Stimulated activated naive B cell treated with anti-CD40 and anti-IgM and Interleukin-4, amounts not matched to agents 10 μg/mL and 1 μg/mL and 100 μg/mL, for 72 hours (primary cell): Measurements from ENCODE around the gene KIAA1958.

Experiments
- ATAC-seq, 2 donors: fragments of 150-1000 bp; cut with Tn5 transposase; replicated peaks; 2 replicates each; pipeline ENCODE4 v1.10.0; 2021; ENCODE audit warnings: moderate library complexity in 1 of 2
- DNase-seq: peaks from one replicate; pipeline ENCODE4 v3.0.0; 2021
- H3K27ac Mint-ChIP-seq: one replicate; pipeline ENCODE4 v1.8.0; 2022; ENCODE audit warnings: mild to moderate bottlenecking, mixed read lengths
- H3K27me3 Mint-ChIP-seq, 2 donors: one replicate each; pipeline ENCODE4 v1.8.0; 2022; ENCODE audit warnings: mixed read lengths in 2 of 2
- H3K36me3 Mint-ChIP-seq, 2 donors: one replicate each; pipeline ENCODE4 v1.8.0; 2022; ENCODE audit warnings: mixed read lengths in 2 of 2, mild to moderate bottlenecking in 1 of 2
- H3K4me1 Mint-ChIP-seq, 2 donors: one replicate each; pipeline ENCODE4 v1.8.0; 2022; ENCODE audit warnings: mixed read lengths in 2 of 2, mild to moderate bottlenecking in 1 of 2
- H3K4me3 Mint-ChIP-seq, 2 donors: one replicate each; pipeline ENCODE4 v1.8.0; 2022; ENCODE audit warnings: mild to moderate bottlenecking in 2 of 2, mixed read lengths in 2 of 2, moderate library complexity in 1 of 2
- H3K9me3 Mint-ChIP-seq, 2 donors: one replicate each; pipeline ENCODE4 v1.8.0; 2022; ENCODE audit warnings: mixed read lengths in 2 of 2, mild to moderate bottlenecking in 1 of 2

KIAA1958 gene

GRCh38 chr9:112548051-112548440 lies 61.4 kb downstream of the KIAA1958 start:
- DNase-seq, result no peak
- H3K9me3 Mint-ChIP-seq, result no peaks in the 10 kb centered on the region
- no peaks in the 10 kb centered on the region for H3K36me3 Mint-ChIP-seq
- no peaks in the 10 kb centered on the region for H3K27me3 Mint-ChIP-seq
- no peak overlapping the region for H3K27ac Mint-ChIP-seq
- H3K4me1 Mint-ChIP-seq, result peaks cover 17 to 30% of the 10 kb centered on the region in 2 donors
- no peak overlapping the region for H3K4me3 Mint-ChIP-seq
- ATAC-seq, result no peak

GRCh38 chr9:112548836-112549595 lies 62.4 kb downstream of the KIAA1958 start:
- DNase-seq, result no peak
- no peak for ATAC-seq
- Mint-ChIP-seq H3K27ac (no peak overlapping the region), H3K36me3 (no peaks in the 10 kb centered on the region), H3K27me3 (no peaks in the 10 kb centered on the region), H3K4me3 (no peak overlapping the region), H3K4me1 (peaks cover 17 to 30% of the 10 kb centered on the region in 2 donors), H3K9me3 (no peaks in the 10 kb centered on the region)

GRCh38 chr9:112550531-112550930 lies 63.9 kb downstream of the KIAA1958 start:
- Mint-ChIP-seq H3K36me3 (peaks cover 3 to 4% of the 10 kb centered on the region in 2 donors), H3K27ac (no peak overlapping the region), H3K9me3 (no peaks in the 10 kb centered on the region), H3K4me1 (peaks cover 17 to 30% of the 10 kb centered on the region in 2 donors), H3K27me3 (no peaks in the 10 kb centered on the region), H3K4me3 (no peak overlapping the region)
- DNase-seq (no peak), ATAC-seq (no peak)

- H3K27ac Mint-ChIP-seq, result no peak overlapping the region
- peaks cover 12 to 21% of the 10 kb centered on the region in 2 donors for H3K4me1 Mint-ChIP-seq
These were observed 65.0 kb downstream of the KIAA1958 start for GRCh38 chr9:112551641-112552040.

GRCh38 chr9:112552229-112553056 lies 65.8 kb downstream of the KIAA1958 start:
- Mint-ChIP-seq H3K36me3 (peaks cover 3 to 5% of the 10 kb centered on the region in 2 donors), H3K27ac (no peak overlapping the region)

More at GRCh38 chr9:112551641-112552040, 65.0 kb downstream of the KIAA1958 start:
- DNase-seq, result no peak
- Mint-ChIP-seq H3K36me3 (peaks cover 3 to 5% of the 10 kb centered on the region in 2 donors), H3K9me3 (no peaks in the 10 kb centered on the region), H3K27me3 (no peaks in the 10 kb centered on the region), H3K4me3 (no peak overlapping the region)
- ATAC-seq, result no peak

GRCh38 chr9:112553256-112553826 lies 66.7 kb downstream of the KIAA1958 start:
- DNase-seq (no peak), ATAC-seq (no peak)
- no peaks in the 10 kb centered on the region for H3K27me3 Mint-ChIP-seq
- H3K4me1 Mint-ChIP-seq, result peaks cover 11 to 18% of the 10 kb centered on the region in 2 donors
- no peaks in the 10 kb centered on the region for H3K9me3 Mint-ChIP-seq
- peaks cover 3 to 5% of the 10 kb centered on the region in 2 donors for H3K36me3 Mint-ChIP-seq
- peak overlapping the region; percentile 59 for H3K27ac Mint-ChIP-seq
- no peak overlapping the region for H3K4me3 Mint-ChIP-seq

More at GRCh38 chr9:112552229-112553056, 65.8 kb downstream of the KIAA1958 start:
- Mint-ChIP-seq H3K4me1 (peaks cover 11 to 21% of the 10 kb centered on the region in 2 donors), H3K4me3 (no peak overlapping the region), H3K9me3 (no peaks in the 10 kb centered on the region), H3K27me3 (no peaks in the 10 kb centered on the region)
- no peak for DNase-seq
- no peak for ATAC-seq

- peaks cover 3 to 5% of the 10 kb centered on the region in 2 donors for H3K36me3 Mint-ChIP-seq
- DNase-seq, result no peak
- H3K27ac Mint-ChIP-seq, result no peak overlapping the region
- no peaks in the 10 kb centered on the region for H3K9me3 Mint-ChIP-seq
- H3K4me1 Mint-ChIP-seq, result peaks cover 4 to 6% of the 10 kb centered on the region in 2 donors
- no peaks in the 10 kb centered on the region for H3K27me3 Mint-ChIP-seq
- no peak overlapping the region for H3K4me3 Mint-ChIP-seq
- no peak for ATAC-seq
These were observed 67.9 kb downstream of the KIAA1958 start for GRCh38 chr9:112554516-112554915.

- no peaks in the 10 kb centered on the region for H3K9me3 Mint-ChIP-seq
- H3K27me3 Mint-ChIP-seq, result no peaks in the 10 kb centered on the region
- peaks cover 3 to 5% of the 10 kb centered on the region in 2 donors for H3K36me3 Mint-ChIP-seq
- DNase-seq (no peak), ATAC-seq (no peak)
- no peak overlapping the region for H3K27ac Mint-ChIP-seq
- H3K4me3 Mint-ChIP-seq, result no peak overlapping the region
- H3K4me1 Mint-ChIP-seq, result no peaks in the 10 kb centered on the region
These were observed 68.5 kb downstream of the KIAA1958 start for GRCh38 chr9:112555101-112555643.

GRCh38 chr9:112555844-112556482 lies 69.3 kb downstream of the KIAA1958 start:
- H3K36me3 Mint-ChIP-seq, result peaks cover 3 to 5% of the 10 kb centered on the region in 2 donors
- H3K27ac Mint-ChIP-seq, result no peak overlapping the region
- H3K9me3 Mint-ChIP-seq, result no peaks in the 10 kb centered on the region
- DNase-seq, result no peak
- no peaks in the 10 kb centered on the region for H3K4me1 Mint-ChIP-seq
- ATAC-seq, result no peak
- H3K27me3 Mint-ChIP-seq, result no peaks in the 10 kb centered on the region
- no peak overlapping the region for H3K4me3 Mint-ChIP-seq

GRCh38 chr9:112556497-112557442 lies 70.1 kb downstream of the KIAA1958 start:
- DNase-seq (no peak), ATAC-seq (no peak)
- no peak overlapping the region for H3K4me3 Mint-ChIP-seq

GRCh38 chr9:112558476-112558875 lies 71.8 kb downstream of the KIAA1958 start:
- no peaks in the 10 kb centered on the region for H3K9me3 Mint-ChIP-seq
- no peak overlapping the region for H3K4me3 Mint-ChIP-seq
- no peak for DNase-seq
- no peak overlapping the region for H3K27ac Mint-ChIP-seq
- no peak for ATAC-seq
- H3K27me3 Mint-ChIP-seq, result no peaks in the 10 kb centered on the region
- peaks cover 4 to 5% of the 10 kb centered on the region in 2 donors for H3K36me3 Mint-ChIP-seq
- peaks cover 0 to 8% of the 10 kb centered on the region in 2 donors for H3K4me1 Mint-ChIP-seq

More at GRCh38 chr9:112556497-112557442, 70.1 kb downstream of the KIAA1958 start:
- Mint-ChIP-seq H3K4me1 (no peaks in the 10 kb centered on the region), H3K36me3 (peaks cover 3 to 5% of the 10 kb centered on the region in 2 donors), H3K27me3 (no peaks in the 10 kb centered on the region), H3K27ac (no peak overlapping the region), H3K9me3 (no peaks in the 10 kb centered on the region)

GRCh38 chr9:112558978-112559377 lies 72.4 kb downstream of the KIAA1958 start:
- Mint-ChIP-seq H3K9me3 (no peaks in the 10 kb centered on the region), H3K4me1 (peaks cover 0 to 8% of the 10 kb centered on the region in 2 donors), H3K27me3 (no peaks in the 10 kb centered on the region), H3K27ac (no peak overlapping the region), H3K4me3 (no peak overlapping the region), H3K36me3 (peaks cover 4 to 5% of the 10 kb centered on the region in 2 donors)
- no peak for DNase-seq
- no peak for ATAC-seq
